Type B pancreatic cell (in vitro differentiated cells): ENCODE measurements around the gene KRT71. TPM values are rescaled to one million over a fixed set of nuclear protein-coding genes. Genes with fewer than 3 reads are reported as not detected.
A peak's percentile ranks its signal among the peaks of the same experiment; 100 is the strongest.

ENCODE experiments used
- DNase-seq: peaks from one replicate; pipeline ENCODE4 v3.0.0; 2021; ENCODE audit warnings: mixed read lengths; ENCODE audit not compliant: unreplicated experiment; ENCODE audit errors: extremely low spot score
- H3K27ac Mint-ChIP-seq: 2 replicates; pipeline ENCODE4 v1.8.0; 2021; ENCODE audit warnings: mild to moderate bottlenecking, mixed read lengths
- H3K27me3 Mint-ChIP-seq: 2 replicates; pipeline ENCODE4 v1.8.0; 2021; ENCODE audit warnings: mixed read lengths
- H3K36me3 Mint-ChIP-seq: 2 replicates; pipeline ENCODE4 v1.8.0; 2021; ENCODE audit warnings: mixed read lengths
- H3K4me1 Mint-ChIP-seq: one replicate; pipeline ENCODE4 v1.8.0; 2021; ENCODE audit warnings: mixed read lengths; ENCODE audit not compliant: unreplicated experiment
- H3K4me3 Mint-ChIP-seq: 2 replicates; pipeline ENCODE4 v1.8.0; 2021; ENCODE audit warnings: mild to moderate bottlenecking, mixed read lengths
- H3K9me3 Mint-ChIP-seq: 2 replicates; pipeline ENCODE4 v1.8.0; 2021; ENCODE audit warnings: mixed read lengths
- CTCF ChIP-seq: fragments of 200-600 bp; sonication (generic); conservative IDR thresholded peaks from 2 replicates; pipeline ENCODE4 v1.5.0; 2021; ENCODE audit warnings: antibody characterized with exemption, mild to moderate bottlenecking
- total RNA-seq: library from RNA; stranded (reverse); gene quantifications from 2 replicates; pipeline ENCODE4 v1.2.1, GENCODE V29; 2021; ENCODE audit warnings: low replicate concordance

The KRT71 gene
- total RNA-seq, 1 donor from 2014 or later, result not detected

GRCh38 chr12:52540531-52540930, 12.4 kb downstream of the KRT71 start:
- peaks cover 12% of the 10 kb centered on the region for H3K27me3 Mint-ChIP-seq
- H3K4me1 Mint-ChIP-seq, result peaks cover 10% of the 10 kb centered on the region
- no peak overlapping the region for H3K4me3 Mint-ChIP-seq
- H3K36me3 Mint-ChIP-seq, result no peaks in the 10 kb centered on the region
- no peaks in the 10 kb centered on the region for H3K9me3 Mint-ChIP-seq
- TF ChIP-seq CTCF, result no peak
- DNase-seq, result no peak
- H3K27ac Mint-ChIP-seq, result no peak overlapping the region

GRCh38 chr12:52539821-52540173, 13.1 kb downstream of the KRT71 start:
- TF ChIP-seq CTCF, result no peak
- Mint-ChIP-seq H3K4me1 (peaks cover 10% of the 10 kb centered on the region), H3K9me3 (no peaks in the 10 kb centered on the region), H3K36me3 (no peaks in the 10 kb centered on the region), H3K4me3 (no peak overlapping the region), H3K27me3 (peaks cover 12% of the 10 kb centered on the region), H3K27ac (no peak overlapping the region)
- DNase-seq, result no peak

- H3K4me3 Mint-ChIP-seq, result peak overlapping the region; percentile 36
- H3K4me1 Mint-ChIP-seq, result peaks cover 10% of the 10 kb centered on the region
- H3K27ac Mint-ChIP-seq, result peak overlapping the region; percentile 61
- H3K9me3 Mint-ChIP-seq, result no peaks in the 10 kb centered on the region
- no peak for TF ChIP-seq CTCF
- H3K27me3 Mint-ChIP-seq, result peaks cover 12% of the 10 kb centered on the region
- no peak for DNase-seq
- no peaks in the 10 kb centered on the region for H3K36me3 Mint-ChIP-seq
Measured at GRCh38 chr12:52539083-52539820, 13.7 kb downstream of the KRT71 start.

GRCh38 chr12:52537101-52537500, 15.8 kb downstream of the KRT71 start:
- no peak for TF ChIP-seq CTCF
- Mint-ChIP-seq H3K9me3 (no peaks in the 10 kb centered on the region), H3K27ac (no peak overlapping the region), H3K27me3 (peaks cover 6% of the 10 kb centered on the region), H3K4me1 (peaks cover 10% of the 10 kb centered on the region), H3K4me3 (no peak overlapping the region), H3K36me3 (no peaks in the 10 kb centered on the region)
- DNase-seq, result no peak

GRCh38 chr12:52535574-52535973, 17.4 kb downstream of the KRT71 start:
- H3K9me3 Mint-ChIP-seq, result no peaks in the 10 kb centered on the region
- H3K27me3 Mint-ChIP-seq, result peaks cover 6% of the 10 kb centered on the region
- DNase-seq, result no peak

More at GRCh38 chr12:52535574-52535973, 17.4 kb downstream of the KRT71 start:
- Mint-ChIP-seq H3K4me1 (peaks cover 10% of the 10 kb centered on the region), H3K36me3 (no peaks in the 10 kb centered on the region), H3K4me3 (no peak overlapping the region), H3K27ac (no peak overlapping the region)
- no peak for TF ChIP-seq CTCF
